Naive thymus-derived CD4-positive, alpha-beta T cell (primary cell): ENCODE measurements around the gene IRAK4. TPM values are rescaled to one million over a fixed set of nuclear protein-coding genes. Genes with fewer than 3 reads are reported as not detected.

Experiments
- ATAC-seq: fragments of 150-1000 bp; cut with Tn5 transposase; 2 replicates; pipeline ENCODE4 v1.10.0; 2021; ENCODE audit warnings: mild to moderate bottlenecking, moderate library complexity
- CTCF ChIA-PET: fragments of 350-600 bp; sonication (Branson Sonifier 250); formaldehyde crosslinking; loops from one replicate; lab custom pipeline; 2021; ENCODE audit warnings: antibody characterized with exemption; lab: Charles Lee
- POLR2A ChIA-PET: fragments of 350-600 bp; sonication (Branson Sonifier 250); formaldehyde crosslinking; loops from one replicate; lab custom pipeline; 2021; ENCODE audit warnings: antibody characterized with exemption, inconsistent platforms; lab: Charles Lee
- DNase-seq, 9 donors: peaks; one replicate each; pipeline versions ENCODE4 v3.0.0 to v3.0.0-alpha.2; 2020 to 2022; ENCODE audit warnings: mixed read lengths in 1 of 9
- H3K27ac ChIP-seq: one replicate; pipeline ENCODE4 v1.7.0; 2013; ENCODE audit warnings: mild to moderate bottlenecking, low read depth, low read length, moderate library complexity
- H3K27me3 ChIP-seq, 2 donors: one replicate each; pipeline ENCODE4 v1.7.0; 2013; ENCODE audit warnings: low read length in 2 of 2, mild to moderate bottlenecking in 2 of 2, moderate library complexity in 2 of 2; ENCODE audit not compliant: control insufficient read depth in 2 of 2, insufficient read depth in 2 of 2
- H3K36me3 ChIP-seq, 3 experiments: 1 replicate in 2 of 3; 2 replicates in 1 of 3; pipeline ENCODE4 v1.7.0; 2013; ENCODE audit warnings: low read length in 3 of 3, mild to moderate bottlenecking in 3 of 3, moderate library complexity in 1 of 3; ENCODE audit not compliant: insufficient read depth in 3 of 3, control insufficient read depth in 2 of 3
- H3K4me1 ChIP-seq, 2 donors: one replicate each; pipeline ENCODE4 v1.7.0; 2013; ENCODE audit warnings: low read length in 2 of 2, mild to moderate bottlenecking in 2 of 2, moderate library complexity in 1 of 2; ENCODE audit not compliant: control insufficient read depth in 2 of 2, insufficient read depth in 2 of 2
- H3K4me3 ChIP-seq: 2 replicates; pipeline ENCODE4 v1.7.0; 2013; ENCODE audit warnings: mild to moderate bottlenecking, low read length
- H3K9me3 ChIP-seq, 3 experiments: 1 replicate in 2 of 3; 2 replicates in 1 of 3; pipeline ENCODE4 v1.7.0; 2013; ENCODE audit warnings: low read length in 3 of 3; ENCODE audit not compliant: control insufficient read depth in 2 of 3
- H3K27ac Mint-ChIP-seq, 9 donors: one replicate each; pipeline ENCODE4 v1.8.0; 2020 to 2022; ENCODE audit warnings: mixed read lengths in 9 of 9, mild to moderate bottlenecking in 8 of 9, moderate library complexity in 5 of 9, inconsistent platforms in 2 of 9
- H3K27me3 Mint-ChIP-seq, 5 donors: one replicate each; pipeline ENCODE4 v1.8.0; 2021 to 2022; ENCODE audit warnings: mixed read lengths in 5 of 5, mild to moderate bottlenecking in 1 of 5
- H3K36me3 Mint-ChIP-seq, 5 donors: one replicate each; pipeline ENCODE4 v1.8.0; 2020 to 2022; ENCODE audit warnings: mixed read lengths in 5 of 5, mild to moderate bottlenecking in 3 of 5, inconsistent platforms in 1 of 5
- H3K4me1 Mint-ChIP-seq, 7 donors: one replicate each; pipeline ENCODE4 v1.8.0; 2020 to 2022; ENCODE audit warnings: mixed read lengths in 7 of 7, mild to moderate bottlenecking in 3 of 7, inconsistent platforms in 1 of 7
- H3K4me3 Mint-ChIP-seq, 10 donors: one replicate each; pipeline ENCODE4 v1.8.0; 2020 to 2022; ENCODE audit warnings: mild to moderate bottlenecking in 10 of 10, mixed read lengths in 10 of 10, moderate library complexity in 6 of 10, inconsistent platforms in 2 of 10
- H3K9me3 Mint-ChIP-seq, 11 donors: one replicate each; pipeline ENCODE4 v1.8.0; 2020 to 2022; ENCODE audit warnings: mixed read lengths in 11 of 11, mild to moderate bottlenecking in 4 of 11, inconsistent platforms in 1 of 11, moderate library complexity in 1 of 11
- intact Hi-C, 2 donors: fragments of 100-400 bp; cut with micrococcal nuclease; formaldehyde crosslinking; loops; one replicate each; pipeline ENCODE4 v1.15.1; 2023
- polyA plus RNA-seq, 2 donors: library from polyadenylated mRNA; unstranded; fragments of 300-500 nt; fragmentation: Illumina TruSeq; gene quantifications; one replicate each; pipeline ENCODE4 v1.2.3, GENCODE V29; 2021
- total RNA-seq, 6 experiments: library from RNA in 5 of 6; stranded (reverse) in 5 of 6; gene quantifications; 1 replicate in 5 of 6; 2 replicates in 1 of 6; pipeline ENCODE4 v1.2.3 and lab custom pipeline; 2021 to 2026

IRAK4 gene
- total and polyA plus RNA-seq, 7 experiments from 2014 or later: 24.8 to 69.1 (median 50.1) TPM

- ChIA-PET CTCF (interaction anchor here (0.7 kb wide), 1 partner anchor 47 kb away, joined by 3 read pairs; no protein-coding TSS in a partner anchor), POLR2A (no interaction called here)
- H3K4me3 Mint-ChIP-seq: no peak overlapping the region
- peaks cover 0 to 41% (median 8%) of the 10 kb centered on the region in 5 donors for H3K36me3 Mint-ChIP-seq
- no peaks in the 10 kb centered on the region for H3K9me3 Mint-ChIP-seq
- ATAC-seq (peak; percentile 71), DNase-seq (peak in 7 of 9 donors; percentile 7 to 40 (median 17))
- H3K27me3 Mint-ChIP-seq: no peaks in the 10 kb centered on the region
- intact Hi-C loops: loop anchor here in 1 of 2 donors (5.0 kb wide), 1 partner anchor 283 kb away; no protein-coding TSS in a partner anchor
- peaks cover 0 to 14% (median 7%) of the 10 kb centered on the region in 7 donors for H3K4me1 Mint-ChIP-seq
- Histone ChIP-seq H3K9me3 (no peaks in the 10 kb centered on the region), H3K4me3 (no peak overlapping the region), H3K4me1 (no peaks in the 10 kb centered on the region), H3K27ac (no peak overlapping the region), H3K27me3 (no peaks in the 10 kb centered on the region), H3K36me3 (peaks cover 0 to 11% (median 0%) of the 10 kb centered on the region in 3 experiments)
- H3K27ac Mint-ChIP-seq: peak overlapping the region in 3 of 9 donors; percentile 42 to 59 (median 48)
These were observed 28.5 kb upstream of the IRAK4 start for GRCh38 chr12:43730283-43730682.

DNA sequence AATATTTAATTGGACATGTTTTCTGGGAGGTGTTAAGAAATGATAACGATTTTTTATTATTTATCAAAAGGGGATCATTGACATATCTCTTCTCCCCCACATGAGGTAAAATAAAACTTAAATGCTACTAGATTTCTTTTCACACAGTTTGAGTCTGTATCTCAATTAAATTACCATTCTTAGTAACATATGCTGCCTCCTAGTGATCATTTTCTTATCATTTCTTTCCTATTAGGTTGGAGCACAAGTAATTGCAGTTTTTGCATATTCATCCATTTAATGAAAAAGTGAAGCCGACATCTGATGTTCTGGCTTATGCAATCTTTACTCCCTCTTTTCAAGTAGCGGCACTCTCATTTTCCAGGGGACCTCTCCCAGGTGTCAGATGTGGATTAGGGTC, 25.1 kb upstream of the IRAK4 start:
- H3K36me3 Mint-ChIP-seq: peaks cover 7 to 47% (median 8%) of the 10 kb centered on the region in 5 donors
- H3K9me3 Mint-ChIP-seq: no peaks in the 10 kb centered on the region
- intact Hi-C loops: loop anchor here in 1 of 2 donors (5.0 kb wide), 1 partner anchor 286 kb away; no protein-coding TSS in a partner anchor
- no peaks in the 10 kb centered on the region for H3K27me3 ChIP-seq
- no peak overlapping the region for H3K27ac ChIP-seq
- ChIA-PET POLR2A (no interaction called here), CTCF (no interaction called here)
- no peak overlapping the region for H3K27ac Mint-ChIP-seq
- H3K4me3 ChIP-seq: no peak overlapping the region
- H3K4me1 ChIP-seq: no peaks in the 10 kb centered on the region
- ATAC-seq (no peak), DNase-seq (no peak)
- no peaks in the 10 kb centered on the region for H3K27me3 Mint-ChIP-seq
- H3K4me3 Mint-ChIP-seq: no peak overlapping the region
- peaks cover 0 to 30% (median 7%) of the 10 kb centered on the region in 3 experiments for H3K36me3 ChIP-seq
- H3K9me3 ChIP-seq: no peaks in the 10 kb centered on the region
- peaks cover 0 to 14% (median 8%) of the 10 kb centered on the region in 7 donors for H3K4me1 Mint-ChIP-seq

DNA sequence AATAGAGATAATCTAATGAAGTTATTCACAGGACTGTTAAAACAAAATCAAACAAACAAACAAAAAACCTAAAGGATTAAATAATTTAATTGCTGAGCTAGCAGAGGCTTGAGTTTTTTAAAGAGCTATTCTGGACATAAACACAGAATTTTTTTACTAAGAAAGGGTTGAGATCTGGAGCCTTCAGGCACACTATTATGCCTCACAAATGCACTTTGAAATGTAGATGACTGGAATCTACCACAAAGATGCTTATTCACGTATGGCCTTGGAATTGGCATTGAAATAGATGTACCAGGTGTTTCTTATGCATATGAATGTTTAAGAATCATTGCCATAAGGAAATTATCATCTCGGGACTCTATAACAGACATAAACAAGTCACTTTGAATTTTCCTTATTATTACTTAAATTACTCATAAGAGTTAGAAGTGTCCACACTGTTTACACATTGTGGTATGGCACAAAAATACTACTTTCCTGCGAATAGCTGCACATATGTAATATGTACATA, 21.8 kb upstream of the IRAK4 start:
- Mint-ChIP-seq H3K27me3 (no peaks in the 10 kb centered on the region), H3K4me1 (peaks cover 0 to 9% (median 0%) of the 10 kb centered on the region in 7 donors), H3K36me3 (peaks cover 7 to 46% (median 20%) of the 10 kb centered on the region in 5 donors), H3K27ac (no peak overlapping the region), H3K4me3 (no peak overlapping the region), H3K9me3 (no peaks in the 10 kb centered on the region)
- Histone ChIP-seq H3K36me3 (peaks cover 6 to 31% (median 7%) of the 10 kb centered on the region in 3 experiments), H3K4me1 (no peaks in the 10 kb centered on the region), H3K27me3 (no peaks in the 10 kb centered on the region), H3K4me3 (no peak overlapping the region), H3K27ac (no peak overlapping the region), H3K9me3 (no peaks in the 10 kb centered on the region)
- intact Hi-C loops: no loop called here
- ChIA-PET POLR2A (no interaction called here), CTCF (no interaction called here)
- DNase-seq (no peak), ATAC-seq (no peak)

- Histone ChIP-seq H3K27me3 (no peaks in the 10 kb centered on the region), H3K36me3 (peaks cover 6 to 35% (median 7%) of the 10 kb centered on the region in 3 experiments), H3K4me1 (no peaks in the 10 kb centered on the region), H3K27ac (no peak overlapping the region), H3K9me3 (no peaks in the 10 kb centered on the region), H3K4me3 (no peak overlapping the region)
- ChIA-PET POLR2A (no interaction called here), CTCF (no interaction called here)
- no peak for ATAC-seq
- no peak overlapping the region for H3K4me3 Mint-ChIP-seq
- DNase-seq: no peak
- no peaks in the 10 kb centered on the region for H3K9me3 Mint-ChIP-seq
- H3K36me3 Mint-ChIP-seq: peaks cover 7 to 47% (median 21%) of the 10 kb centered on the region in 5 donors
- peaks cover 0 to 9% (median 0%) of the 10 kb centered on the region in 7 donors for H3K4me1 Mint-ChIP-seq
- H3K27me3 Mint-ChIP-seq: no peaks in the 10 kb centered on the region
- H3K27ac Mint-ChIP-seq: no peak overlapping the region
- intact Hi-C loops: no loop called here
These were observed 21.1 kb upstream of the IRAK4 start for GRCh38 chr12:43737646-43738045.

DNA sequence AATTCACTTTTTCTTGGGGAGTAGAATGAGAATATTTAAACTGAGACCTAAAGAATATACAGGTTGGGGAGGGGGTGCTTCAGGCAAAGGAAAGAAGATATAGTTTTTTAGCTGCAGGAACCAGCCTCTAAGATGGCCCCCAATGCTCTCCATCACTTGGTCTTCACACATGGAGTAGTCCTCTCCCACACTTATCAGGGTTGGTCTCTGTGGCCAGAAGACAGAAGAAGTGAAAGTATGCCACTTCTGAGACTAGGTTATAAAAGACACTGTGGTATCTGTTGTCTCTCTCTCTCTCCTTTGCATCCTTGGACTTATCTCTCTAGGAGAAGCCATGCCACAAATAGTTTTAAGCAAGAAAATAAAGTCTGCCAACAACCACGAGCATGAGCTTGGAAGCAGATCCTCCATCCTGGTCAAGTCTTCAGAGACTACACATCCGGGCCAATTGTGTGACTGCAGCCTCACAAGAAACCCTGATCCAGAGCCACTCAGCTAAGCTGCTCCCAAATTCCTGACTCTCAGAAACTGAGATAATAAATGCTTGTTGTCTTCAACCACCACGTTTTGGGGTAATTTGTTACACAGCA, 18.1 kb upstream of the IRAK4 start:
- Mint-ChIP-seq H3K27me3 (no peaks in the 10 kb centered on the region), H3K27ac (peak overlapping the region in 1 of 9 donors; percentile 9), H3K36me3 (peaks cover 7 to 61% (median 34%) of the 10 kb centered on the region in 5 donors), H3K4me1 (peaks cover 0 to 12% (median 0%) of the 10 kb centered on the region in 7 donors), H3K4me3 (no peak overlapping the region), H3K9me3 (peaks cover 0 to 2% (median 0%) of the 10 kb centered on the region in 11 donors)
- Histone ChIP-seq H3K27ac (no peak overlapping the region), H3K36me3 (peaks cover 6 to 38% (median 7%) of the 10 kb centered on the region in 3 experiments), H3K4me3 (no peak overlapping the region), H3K27me3 (no peaks in the 10 kb centered on the region), H3K9me3 (no peaks in the 10 kb centered on the region), H3K4me1 (no peaks in the 10 kb centered on the region)
- no peak for ATAC-seq
- POLR2A ChIA-PET: no interaction called here
- DNase-seq: no peak
- intact Hi-C loops: no loop called here
- CTCF ChIA-PET: interaction anchor here (0.6 kb wide), 1 partner anchor 24 kb away, joined by 3 read pairs; no protein-coding TSS in a partner anchor

DNA sequence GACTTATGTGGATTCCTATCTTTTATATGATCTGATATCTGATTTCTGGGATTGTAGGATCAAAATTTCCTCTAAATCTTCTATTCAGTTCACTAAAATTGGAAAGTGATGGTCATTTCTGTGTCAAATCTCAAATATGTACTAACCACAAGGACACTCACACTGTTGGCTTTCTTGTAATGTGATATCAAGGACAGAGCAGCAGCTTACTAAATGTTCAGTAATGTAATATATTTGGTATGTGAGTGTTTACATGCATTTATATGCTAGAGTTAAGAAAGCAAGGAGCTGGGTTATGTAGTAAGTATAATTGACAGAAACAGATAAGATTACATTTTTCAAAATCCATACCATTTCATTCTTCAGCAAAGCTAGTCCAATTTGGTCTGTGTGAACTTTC, 16.6 kb upstream of the IRAK4 start:
- Mint-ChIP-seq H3K4me1 (peaks cover 0 to 11% (median 1%) of the 10 kb centered on the region in 7 donors), H3K36me3 (peaks cover 0 to 61% (median 40%) of the 10 kb centered on the region in 5 donors), H3K27ac (no peak overlapping the region), H3K27me3 (no peaks in the 10 kb centered on the region), H3K4me3 (no peak overlapping the region), H3K9me3 (peaks cover 0 to 2% (median 0%) of the 10 kb centered on the region in 11 donors)
- ChIA-PET CTCF (no interaction called here), POLR2A (interaction anchor here (1.2 kb wide), 1 partner anchor 17 kb away, joined by 4 read pairs; the partner anchor contains the start of genes IRAK4 and PUS7L)
- peaks cover under 1 to 29% (median 6%) of the 10 kb centered on the region in 3 experiments for H3K36me3 ChIP-seq
- intact Hi-C loops: no loop called here
- H3K27ac ChIP-seq: no peak overlapping the region
- no peaks in the 10 kb centered on the region for H3K27me3 ChIP-seq
- ATAC-seq (no peak), DNase-seq (no peak)
- H3K4me1 ChIP-seq: no peaks in the 10 kb centered on the region
- H3K9me3 ChIP-seq: no peaks in the 10 kb centered on the region
- H3K4me3 ChIP-seq: no peak overlapping the region
